SU-DHL-6 (cell line): ENCODE data around the gene CDKAL1.

Source experiments
- CTCF ChIP-seq: fragments of 200-600 bp; sonication (generic); IDR thresholded peaks from one replicate; pipeline ENCODE4 v1.5.1; 2017; ENCODE audit warnings: antibody characterized with exemption, mild to moderate bottlenecking, low read length, moderate library complexity; ENCODE audit not compliant: insufficient read depth, poor library complexity, severe bottlenecking
- EZH2phosphoT487 ChIP-seq: fragments of 200-600 bp; sonication (generic), shearing (Covaris generic); conservative IDR thresholded peaks from 2 replicates; pipeline ENCODE4 v1.6.1; 2018; ENCODE audit warnings: mild to moderate bottlenecking, antibody characterized with exemption, low read length, moderate library complexity, mixed read lengths

GRCh38 chr6:21176197-21176596, 641.9 kb downstream of the CDKAL1 start:
- TF ChIP-seq CTCF (no peak), EZH2phosphoT487 (no peak)
